Caco-2 (cell line): ENCODE measurements around the gene IL10. TPM values are rescaled to one million over a fixed set of nuclear protein-coding genes. Genes with fewer than 3 reads are reported as not detected.

Source experiments
- BruUV-seq: library from RNA; stranded (reverse); fragments of 400-500 nt; replicated peaks from 2 replicates; lab custom pipeline; 2021; lab: Mats Ljungman, UMichigan
- CTCF ChIA-PET: fragments of 300-600 bp; sonication (Branson Sonifier 250); formaldehyde crosslinking; loops from one replicate; lab custom pipeline; 2022; ENCODE audit warnings: antibody characterized with exemption; lab: Charles Lee
- POLR2A ChIA-PET: fragments of 300-600 bp; sonication (Branson Sonifier 250); formaldehyde crosslinking; loops from one replicate; lab custom pipeline; 2022; ENCODE audit warnings: antibody characterized with exemption; lab: Charles Lee
- DNase-seq, 2 experiments: peaks; one replicate each; pipeline versions ENCODE4 v3.0.0 to v3.0.0-alpha.2; 2020 to 2022
- H3K27me3 ChIP-seq: replicated peaks from 2 replicates; pipeline ENCODE4 v1.6.0; 2011; ENCODE audit warnings: low read length; ENCODE audit not compliant: control insufficient read depth, insufficient read depth
- H3K36me3 ChIP-seq: 2 replicates; pipeline ENCODE4 v1.5.1; 2011; ENCODE audit warnings: low read length; ENCODE audit not compliant: control insufficient read depth, insufficient read depth
- H3K4me1 ChIP-seq: fragments of 250-450 bp; sonication (Bioruptor Pico); 2 replicates; pipeline ENCODE4 v1.5.1; 2020; ENCODE audit warnings: mild to moderate bottlenecking
- H3K4me3 ChIP-seq: 2 replicates; pipeline ENCODE4 v1.5.1; 2011; ENCODE audit warnings: low read depth, mild to moderate bottlenecking, control low read depth, low read length
- H3K9me3 ChIP-seq: fragments of 250-450 bp; sonication (Bioruptor Pico); 2 replicates; pipeline ENCODE4 v1.5.1; 2020; ENCODE audit warnings: mild to moderate bottlenecking, moderate library complexity
- H3K27ac Mint-ChIP-seq: one replicate; pipeline ENCODE4 v1.8.0; 2022; ENCODE audit warnings: mixed read lengths; ENCODE audit not compliant: unreplicated experiment
- H3K27me3 Mint-ChIP-seq: one replicate; pipeline ENCODE4 v1.8.0; 2022; ENCODE audit warnings: mixed read lengths; ENCODE audit not compliant: insufficient read depth, unreplicated experiment
- H3K36me3 Mint-ChIP-seq: one replicate; pipeline ENCODE4 v1.8.0; 2022; ENCODE audit warnings: mild to moderate bottlenecking, mixed read lengths; ENCODE audit not compliant: insufficient read depth, unreplicated experiment
- H3K4me1 Mint-ChIP-seq: one replicate; pipeline ENCODE4 v1.8.0; 2022; ENCODE audit warnings: low read depth, mixed read lengths; ENCODE audit not compliant: unreplicated experiment
- H3K4me3 Mint-ChIP-seq: one replicate; pipeline ENCODE4 v1.8.0; 2022; ENCODE audit warnings: mild to moderate bottlenecking, moderate library complexity, mixed read lengths; ENCODE audit not compliant: unreplicated experiment
- H3K9me3 Mint-ChIP-seq: one replicate; pipeline ENCODE4 v1.8.0; 2022; ENCODE audit warnings: mixed read lengths; ENCODE audit not compliant: unreplicated experiment
- intact Hi-C: fragments of 100-400 bp; cut with micrococcal nuclease; formaldehyde crosslinking; loops from one replicate; pipeline ENCODE4 v1.10.0; 2022; ENCODE audit not compliant: unreplicated experiment
- total RNA-seq: library from RNA; stranded (reverse); gene quantifications from 2 replicates; pipeline ENCODE4 v1.2.3, GENCODE V29; 2022
- TF ChIP-seq, protein P1 (sequence below), 2 experiments: fragments of 200-600 bp in 1 of 2; IDR thresholded peaks; 1 replicate in 1 of 2; 2 replicates in 1 of 2; pipeline versions ENCODE4 v1.5.1 to v1.8.0; 2011 to 2022; ENCODE audit warnings: antibody characterized with exemption in 1 of 2, control low read depth in 1 of 2, inconsistent platforms in 1 of 2, low read depth in 1 of 2, low read length in 1 of 2, mild to moderate bottlenecking in 1 of 2, moderate library complexity in 1 of 2; ENCODE audit not compliant: insufficient read depth in 1 of 2, severe bottlenecking in 1 of 2, unreplicated experiment in 1 of 2

Gene IL10
- total RNA-seq, 1 experiment from 2014 or later = not detected

GRCh38 chr1:206784471-206784903 is 12.2 kb upstream of the IL10 start:
- H3K36me3 ChIP-seq = no peaks in the 10 kb centered on the region
- BruUV-seq = no TSS peak
- Mint-ChIP-seq H3K4me1 (peaks cover 7% of the 10 kb centered on the region), H3K27ac (no peak overlapping the region), H3K27me3 (no peaks in the 10 kb centered on the region), H3K9me3 (no peaks in the 10 kb centered on the region), H3K4me3 (no peak overlapping the region), H3K36me3 (no peaks in the 10 kb centered on the region)
- DNase-seq = no peak
- ChIA-PET CTCF (no interaction called here), POLR2A (no interaction called here)
- H3K27me3 ChIP-seq = no peaks in the 10 kb centered on the region
- intact Hi-C loops = no loop called here
- H3K9me3 ChIP-seq = no peaks in the 10 kb centered on the region
- no peak overlapping the region for H3K4me3 ChIP-seq
- H3K4me1 ChIP-seq = peaks cover 8% of the 10 kb centered on the region
- TF ChIP-seq, protein P1, sequence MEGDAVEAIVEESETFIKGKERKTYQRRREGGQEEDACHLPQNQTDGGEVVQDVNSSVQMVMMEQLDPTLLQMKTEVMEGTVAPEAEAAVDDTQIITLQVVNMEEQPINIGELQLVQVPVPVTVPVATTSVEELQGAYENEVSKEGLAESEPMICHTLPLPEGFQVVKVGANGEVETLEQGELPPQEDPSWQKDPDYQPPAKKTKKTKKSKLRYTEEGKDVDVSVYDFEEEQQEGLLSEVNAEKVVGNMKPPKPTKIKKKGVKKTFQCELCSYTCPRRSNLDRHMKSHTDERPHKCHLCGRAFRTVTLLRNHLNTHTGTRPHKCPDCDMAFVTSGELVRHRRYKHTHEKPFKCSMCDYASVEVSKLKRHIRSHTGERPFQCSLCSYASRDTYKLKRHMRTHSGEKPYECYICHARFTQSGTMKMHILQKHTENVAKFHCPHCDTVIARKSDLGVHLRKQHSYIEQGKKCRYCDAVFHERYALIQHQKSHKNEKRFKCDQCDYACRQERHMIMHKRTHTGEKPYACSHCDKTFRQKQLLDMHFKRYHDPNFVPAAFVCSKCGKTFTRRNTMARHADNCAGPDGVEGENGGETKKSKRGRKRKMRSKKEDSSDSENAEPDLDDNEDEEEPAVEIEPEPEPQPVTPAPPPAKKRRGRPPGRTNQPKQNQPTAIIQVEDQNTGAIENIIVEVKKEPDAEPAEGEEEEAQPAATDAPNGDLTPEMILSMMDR (IDR thresholded peaks at IDR 0.05; ENCODE audit: insufficient read depth in 1 of 2, low read depth in 1 of 2, low read length in 1 of 2, severe bottlenecking in 1 of 2, unreplicated experiment in 1 of 2) = no peak

DNA sequence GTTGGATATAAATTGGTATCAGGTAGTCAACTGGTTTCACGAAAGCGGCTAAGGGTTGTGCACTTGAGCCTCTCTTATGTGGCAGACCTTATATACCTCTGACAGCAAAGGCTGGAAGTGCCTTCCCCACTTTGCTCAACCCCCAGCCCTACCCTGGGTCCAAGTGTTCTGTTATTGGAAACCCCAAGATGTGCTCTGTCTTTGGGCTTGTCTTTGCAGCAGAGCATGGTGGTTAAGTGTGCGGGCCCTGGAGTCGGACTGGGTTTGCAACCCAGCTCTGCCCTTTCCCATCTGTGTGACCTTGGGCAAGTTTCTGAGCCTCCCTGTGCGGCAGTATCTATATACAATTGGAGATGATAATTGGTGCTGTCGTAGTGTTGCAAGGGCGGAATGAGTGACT is 11.2 kb upstream of the IL10 start:
- no TSS peak for BruUV-seq
- ChIA-PET POLR2A (no interaction called here), CTCF (no interaction called here)
- Mint-ChIP-seq H3K9me3 (no peaks in the 10 kb centered on the region), H3K36me3 (no peaks in the 10 kb centered on the region), H3K27me3 (no peaks in the 10 kb centered on the region), H3K4me1 (peaks cover 7% of the 10 kb centered on the region), H3K4me3 (no peak overlapping the region), H3K27ac (no peak overlapping the region)
- Histone ChIP-seq H3K36me3 (no peaks in the 10 kb centered on the region), H3K4me1 (peaks cover 17% of the 10 kb centered on the region), H3K9me3 (no peaks in the 10 kb centered on the region), H3K27me3 (no peaks in the 10 kb centered on the region), H3K4me3 (no peak overlapping the region)
- no peak for DNase-seq
- TF ChIP-seq, protein P1 (IDR thresholded peaks at IDR 0.05; ENCODE audit: insufficient read depth in 1 of 2, low read depth in 1 of 2, low read length in 1 of 2, severe bottlenecking in 1 of 2, unreplicated experiment in 1 of 2) = no peak
- intact Hi-C loops = no loop called here

- H3K9me3 Mint-ChIP-seq = no peaks in the 10 kb centered on the region
Measured at GRCh38 chr1:206782448-206782847, 10.2 kb upstream of the IL10 start.

More at GRCh38 chr1:206782448-206782847, 10.2 kb upstream of the IL10 start:
- Mint-ChIP-seq H3K4me3 (no peak overlapping the region), H3K27ac (no peak overlapping the region), H3K4me1 (peaks cover 7% of the 10 kb centered on the region), H3K27me3 (no peaks in the 10 kb centered on the region), H3K36me3 (no peaks in the 10 kb centered on the region)
- DNase-seq = no peak
- TF ChIP-seq, protein P1 (IDR thresholded peaks at IDR 0.05; ENCODE audit: insufficient read depth in 1 of 2, low read depth in 1 of 2, low read length in 1 of 2, severe bottlenecking in 1 of 2, unreplicated experiment in 1 of 2) = no peak
- intact Hi-C loops = no loop called here
- Histone ChIP-seq H3K4me1 (peaks cover 16% of the 10 kb centered on the region), H3K4me3 (no peak overlapping the region), H3K9me3 (no peaks in the 10 kb centered on the region), H3K36me3 (no peaks in the 10 kb centered on the region), H3K27me3 (no peaks in the 10 kb centered on the region)
- BruUV-seq = no TSS peak
- ChIA-PET POLR2A (no interaction called here), CTCF (no interaction called here)
